ENCODE results near the gene TPRKB.

GRCh38 chr2:73776381-73776780, 39.2 kb upstream of the TPRKB start:
- TF ChIP-seq POLR2A (IDR thresholded peaks at IDR 0.05) (no peak), CTCF (IDR thresholded peaks at IDR 0.05) (no peak)
